Stimulated activated CD4-positive, alpha-beta T cell treated with anti-CD3 and anti-CD28 coated beads, TNF-alpha, amount 100 ng/mL, for 48 hours (primary cell): ENCODE measurements around the gene SORCS2.

Source experiments
- DNase-seq, 3 donors: peaks; one replicate each; pipeline ENCODE4 v3.0.0-alpha.2; 2020; ENCODE audit warnings: low read depth in 3 of 3

SORCS2 gene

GRCh38 chr4:7705062-7705461 is 512.7 kb downstream of the SORCS2 start:
- no peak for DNase-seq

GRCh38 chr4:7705593-7705992 is 513.3 kb downstream of the SORCS2 start:
- no peak for DNase-seq

- no peak for DNase-seq
Measured at GRCh38 chr4:7708238-7708637, 515.9 kb downstream of the SORCS2 start.

GRCh38 chr4:7708981-7709380 is 516.6 kb downstream of the SORCS2 start:
- no peak for DNase-seq

- DNase-seq: no peak
Measured at GRCh38 chr4:7709431-7709830, 517.1 kb downstream of the SORCS2 start.

- no peak for DNase-seq
Measured at GRCh38 chr4:7710126-7710525, 517.8 kb downstream of the SORCS2 start.

- no peak for DNase-seq
Measured at GRCh38 chr4:7710576-7711306, 518.4 kb downstream of the SORCS2 start.

- DNase-seq: no peak
Measured at GRCh38 chr4:7711307-7711963, 519.1 kb downstream of the SORCS2 start.

- no peak for DNase-seq
Measured at GRCh38 chr4:7712021-7712671, 519.8 kb downstream of the SORCS2 start.

- no peak for DNase-seq
Measured at GRCh38 chr4:7713757-7714156, 521.4 kb downstream of the SORCS2 start.

GRCh38 chr4:7714176-7714575 is 521.8 kb downstream of the SORCS2 start:
- DNase-seq: no peak

GRCh38 chr4:7714738-7715137 is 522.4 kb downstream of the SORCS2 start:
- DNase-seq: no peak

- no peak for DNase-seq
Measured at GRCh38 chr4:7715271-7716009, 523.1 kb downstream of the SORCS2 start.

GRCh38 chr4:7716010-7716721 is 523.8 kb downstream of the SORCS2 start:
- no peak for DNase-seq

- DNase-seq: no peak
Measured at GRCh38 chr4:7717161-7717560, 524.8 kb downstream of the SORCS2 start.

GRCh38 chr4:7717946-7718490 is 525.7 kb downstream of the SORCS2 start:
- no peak for DNase-seq

GRCh38 chr4:7719354-7720174 is 527.2 kb downstream of the SORCS2 start:
- DNase-seq: peak; percentile 38 to 66 (median 38)

- no peak for DNase-seq
Measured at GRCh38 chr4:7721984-7722551, 529.7 kb downstream of the SORCS2 start.

- no peak for DNase-seq
Measured at GRCh38 chr4:7722766-7723387, 530.5 kb downstream of the SORCS2 start.

- DNase-seq: no peak
Measured at GRCh38 chr4:7723625-7724024, 531.3 kb downstream of the SORCS2 start.
